ENCODE measurements around the gene ANKRD63.

ANKRD63 gene

DNA sequence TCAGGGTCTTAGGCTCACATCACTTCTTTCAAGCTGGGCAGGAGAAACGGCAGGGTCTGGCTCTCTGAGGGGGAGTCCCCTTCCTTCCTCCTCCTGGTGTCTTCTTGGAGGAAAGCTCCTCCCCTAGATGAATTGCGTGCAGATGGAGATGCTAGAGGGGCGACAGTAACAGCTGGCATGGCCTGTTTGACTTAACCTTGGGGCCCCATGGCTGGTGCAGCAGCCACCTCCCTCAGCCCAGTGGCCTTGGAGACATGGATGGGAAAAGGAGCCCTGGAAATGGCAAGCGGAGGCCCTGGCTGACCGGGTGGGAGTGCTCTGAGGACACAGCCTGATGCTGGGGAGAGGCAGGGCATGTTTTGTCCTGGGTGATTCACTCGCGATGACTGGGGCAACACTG is 23.8 kb downstream of the ANKRD63 start:
- TF ChIP-seq, protein P1, sequence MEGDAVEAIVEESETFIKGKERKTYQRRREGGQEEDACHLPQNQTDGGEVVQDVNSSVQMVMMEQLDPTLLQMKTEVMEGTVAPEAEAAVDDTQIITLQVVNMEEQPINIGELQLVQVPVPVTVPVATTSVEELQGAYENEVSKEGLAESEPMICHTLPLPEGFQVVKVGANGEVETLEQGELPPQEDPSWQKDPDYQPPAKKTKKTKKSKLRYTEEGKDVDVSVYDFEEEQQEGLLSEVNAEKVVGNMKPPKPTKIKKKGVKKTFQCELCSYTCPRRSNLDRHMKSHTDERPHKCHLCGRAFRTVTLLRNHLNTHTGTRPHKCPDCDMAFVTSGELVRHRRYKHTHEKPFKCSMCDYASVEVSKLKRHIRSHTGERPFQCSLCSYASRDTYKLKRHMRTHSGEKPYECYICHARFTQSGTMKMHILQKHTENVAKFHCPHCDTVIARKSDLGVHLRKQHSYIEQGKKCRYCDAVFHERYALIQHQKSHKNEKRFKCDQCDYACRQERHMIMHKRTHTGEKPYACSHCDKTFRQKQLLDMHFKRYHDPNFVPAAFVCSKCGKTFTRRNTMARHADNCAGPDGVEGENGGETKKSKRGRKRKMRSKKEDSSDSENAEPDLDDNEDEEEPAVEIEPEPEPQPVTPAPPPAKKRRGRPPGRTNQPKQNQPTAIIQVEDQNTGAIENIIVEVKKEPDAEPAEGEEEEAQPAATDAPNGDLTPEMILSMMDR (IDR thresholded peaks at IDR 0.05), result no peak
- no peak for DNase-seq (ENCODE audit: low spot score)

DNA sequence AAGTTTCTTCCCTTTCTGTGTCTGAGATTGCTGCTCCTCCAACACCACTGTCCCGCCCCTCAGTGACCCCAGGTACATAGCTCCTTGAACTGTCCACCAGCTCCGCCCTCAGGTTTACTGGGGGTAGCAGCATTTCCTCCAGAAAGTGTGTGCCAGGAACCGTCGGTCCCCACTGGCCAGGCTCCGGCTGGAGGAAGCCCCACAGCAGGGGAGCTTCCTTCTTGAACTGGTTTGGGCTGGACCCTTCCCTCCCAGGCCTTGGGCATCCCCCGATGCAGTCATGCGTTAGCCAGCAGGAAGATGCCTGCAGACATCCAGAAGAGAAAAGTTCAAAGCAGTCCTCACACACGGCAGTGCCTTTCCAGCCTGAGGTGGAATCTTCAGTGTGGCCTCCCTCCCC is 24.3 kb downstream of the ANKRD63 start:
- H3K4me3 ChIP-seq, result no peak overlapping the region
- no peak for DNase-seq (ENCODE audit: low spot score)
- no peak overlapping the region for H3K27ac ChIP-seq
- TF ChIP-seq, protein P1 (IDR thresholded peaks at IDR 0.05), result no peak

More for the DNA sequence above, 23.8 kb downstream of the ANKRD63 start:
- Histone ChIP-seq H3K27ac (no peak overlapping the region), H3K4me3 (no peak overlapping the region)

DNA sequence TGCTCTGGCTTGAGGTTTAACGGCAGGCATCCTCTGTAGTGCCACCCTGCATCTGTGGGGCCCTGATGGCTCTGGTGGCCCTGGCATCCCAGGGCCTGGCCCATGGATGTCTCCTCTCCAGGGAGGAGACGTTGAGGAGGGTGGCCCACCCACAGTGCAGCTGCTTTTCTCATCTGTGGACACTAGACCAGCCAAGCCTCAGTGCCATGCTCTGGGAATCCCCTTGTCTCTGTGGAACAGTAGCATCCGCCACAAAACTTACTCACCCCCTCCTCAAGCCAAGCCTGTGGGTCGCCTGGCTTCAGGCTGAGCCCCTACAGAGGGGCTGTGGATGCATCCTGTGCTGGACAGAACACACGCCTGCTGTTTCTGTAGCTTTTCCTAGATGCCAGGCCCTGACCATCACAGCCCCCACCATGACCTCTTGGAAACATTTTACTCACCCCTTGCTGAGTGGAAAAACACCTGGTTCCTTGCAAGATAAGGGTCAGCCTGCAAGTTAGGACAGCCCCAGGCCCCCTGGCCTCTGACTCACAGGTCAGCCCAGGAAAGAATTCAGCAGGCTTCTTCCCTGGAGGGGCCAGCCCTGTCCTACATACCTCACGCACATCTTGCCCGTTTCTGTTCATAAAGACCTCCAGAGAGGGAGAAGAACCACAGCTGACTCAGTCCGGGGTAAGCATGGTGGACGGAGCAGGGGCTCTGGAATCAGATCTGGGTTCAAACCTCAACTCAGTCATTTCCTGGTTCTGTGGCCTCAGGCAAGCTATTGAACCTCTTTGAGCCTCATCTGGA is 25.0 kb downstream of the ANKRD63 start:
- no peak for DNase-seq (ENCODE audit: low spot score)
- Histone ChIP-seq H3K4me3 (no peak overlapping the region), H3K27ac (no peak overlapping the region)
- TF ChIP-seq, protein P1 (IDR thresholded peaks at IDR 0.05), result no peak

DNA sequence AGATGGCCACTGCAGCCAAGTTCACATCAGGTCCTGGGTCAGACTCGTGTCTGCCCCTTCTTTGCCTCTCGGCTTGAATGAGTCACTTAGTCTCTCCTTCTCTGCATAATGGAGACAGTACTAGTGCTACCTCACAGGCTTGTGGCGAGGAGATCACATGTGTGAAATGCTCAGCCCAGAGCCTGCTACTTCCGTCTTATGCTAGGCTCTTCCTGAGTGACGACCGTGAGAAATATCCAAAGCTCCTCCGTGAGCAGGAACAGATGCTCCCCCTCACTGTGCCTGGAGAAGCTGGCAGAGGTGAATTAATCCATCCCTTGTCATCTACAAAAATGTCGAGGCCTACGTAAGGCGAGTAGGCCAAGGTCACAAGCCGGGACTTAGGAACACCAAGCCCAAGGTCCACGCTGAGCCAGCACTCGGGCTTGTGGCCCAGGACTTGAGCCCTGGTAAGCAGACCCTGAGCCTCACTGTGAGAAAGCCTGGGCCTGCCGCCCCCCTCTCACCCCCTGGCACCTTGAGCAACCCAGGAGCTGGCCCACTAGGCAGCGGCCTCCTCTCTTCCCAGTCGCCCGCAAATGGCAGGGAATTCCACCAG is 26.1 kb downstream of the ANKRD63 start:
- TF ChIP-seq, protein P1 (IDR thresholded peaks at IDR 0.05), result no peak
- no peak for DNase-seq (ENCODE audit: low spot score)
- Histone ChIP-seq H3K27ac (no peak overlapping the region), H3K4me3 (no peak overlapping the region)

DNA sequence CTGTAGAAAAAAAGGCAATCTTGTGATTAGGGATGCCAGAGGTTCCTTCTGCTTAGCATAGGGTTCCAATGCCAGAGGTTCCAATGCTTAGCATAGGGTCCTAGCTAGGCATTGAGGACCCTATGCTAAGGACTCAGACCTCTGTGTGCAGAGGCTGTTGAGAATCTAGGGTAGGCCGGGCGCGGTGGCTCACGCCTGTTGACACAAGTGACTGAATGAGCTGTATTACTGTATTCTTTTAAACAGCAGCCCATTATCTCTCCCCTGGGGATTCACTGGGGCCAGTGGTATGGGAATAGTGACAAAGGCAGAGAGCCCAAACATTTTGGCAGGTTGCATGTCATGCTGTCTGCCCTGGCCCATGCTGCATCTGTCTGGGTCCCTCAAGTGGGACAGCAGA is 27.8 kb downstream of the ANKRD63 start:
- DNase-seq (ENCODE audit: low spot score), result no peak
- TF ChIP-seq, protein P1 (IDR thresholded peaks at IDR 0.05), result no peak
- no peak overlapping the region for H3K27ac ChIP-seq

DNA sequence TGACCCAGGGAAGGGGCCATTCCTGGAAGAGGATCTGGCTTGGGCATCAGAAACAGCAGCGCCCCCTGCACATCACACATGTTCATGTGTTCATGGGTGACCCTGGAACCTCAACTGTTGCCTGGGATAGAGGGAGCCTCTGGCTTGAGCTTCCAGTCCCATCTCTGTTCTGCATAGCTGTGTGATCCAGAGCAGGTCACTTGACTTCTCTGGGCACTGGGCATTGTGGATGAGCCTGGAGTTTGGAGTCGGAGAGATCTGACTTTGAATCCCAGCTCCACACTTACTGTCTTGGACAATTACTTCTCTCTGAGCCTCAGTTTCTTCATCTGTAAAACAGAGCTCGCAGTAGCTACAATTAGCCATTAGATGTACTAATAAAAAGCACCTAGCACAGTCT is 28.4 kb downstream of the ANKRD63 start:
- TF ChIP-seq, protein P1 (IDR thresholded peaks at IDR 0.05), result no peak
- Histone ChIP-seq H3K4me3 (no peak overlapping the region), H3K27ac (no peak overlapping the region)
- DNase-seq (ENCODE audit: low spot score), result no peak

More for the DNA sequence above, 27.8 kb downstream of the ANKRD63 start:
- no peak overlapping the region for H3K4me3 ChIP-seq

All from coronary artery (tissue), 2 donors.